ENCODE data around the gene CYLD.

GRCh38 chr16:50709061-50709684 is 32.7 kb upstream of the CYLD start:
- no peak for TF ChIP-seq CTCF (IDR thresholded peaks at IDR 0.05)
- no peak for TF ChIP-seq POLR2A (IDR thresholded peaks at IDR 0.05)
